Measurements from ENCODE around the gene CHD9NB. TPM values are rescaled to one million over a fixed set of nuclear protein-coding genes. Genes with fewer than 3 reads are reported as not detected.

The CHD9NB gene
- total and polyA plus RNA-seq, 2 experiments from 2014 or later = 0.81 to 2.3 TPM

GRCh38 chr16:53094013-53094630, 41.4 kb upstream of the CHD9NB start:
- Histone ChIP-seq H3K4me1 (ENCODE audit: insufficient read depth) (peaks cover 43% of the 10 kb centered on the region), H3K79me2 (peaks cover 42% of the 10 kb centered on the region), H3K9me2 (replicated peaks; ENCODE audit: insufficient read depth) (no peaks in the 10 kb centered on the region), H3K4me3 (no peak overlapping the region), H4K20me1 (ENCODE audit: insufficient read depth, poor library complexity, severe bottlenecking) (no peaks in the 10 kb centered on the region), H3K27me3 (no peaks in the 10 kb centered on the region), H3K9me3 (ENCODE audit: low read depth) (no peaks in the 10 kb centered on the region), H3K27ac (peak overlapping the region; percentile 88), H3K36me3 (replicated peaks; ENCODE audit: insufficient read depth, low read depth) (no peaks in the 10 kb centered on the region), H2AFZ (no peak overlapping the region), H3K4me2 (peak overlapping the region; percentile 22)
- WGBS (ENCODE audit: low lambda C conversion rate, missing lambda C conversion rate) = 62% methylated on average over 10 of the region's 10 CpGs
- DNase-seq (ENCODE audit: low spot score) = peak; percentile 51
- TF ChIP-seq, protein P1, sequence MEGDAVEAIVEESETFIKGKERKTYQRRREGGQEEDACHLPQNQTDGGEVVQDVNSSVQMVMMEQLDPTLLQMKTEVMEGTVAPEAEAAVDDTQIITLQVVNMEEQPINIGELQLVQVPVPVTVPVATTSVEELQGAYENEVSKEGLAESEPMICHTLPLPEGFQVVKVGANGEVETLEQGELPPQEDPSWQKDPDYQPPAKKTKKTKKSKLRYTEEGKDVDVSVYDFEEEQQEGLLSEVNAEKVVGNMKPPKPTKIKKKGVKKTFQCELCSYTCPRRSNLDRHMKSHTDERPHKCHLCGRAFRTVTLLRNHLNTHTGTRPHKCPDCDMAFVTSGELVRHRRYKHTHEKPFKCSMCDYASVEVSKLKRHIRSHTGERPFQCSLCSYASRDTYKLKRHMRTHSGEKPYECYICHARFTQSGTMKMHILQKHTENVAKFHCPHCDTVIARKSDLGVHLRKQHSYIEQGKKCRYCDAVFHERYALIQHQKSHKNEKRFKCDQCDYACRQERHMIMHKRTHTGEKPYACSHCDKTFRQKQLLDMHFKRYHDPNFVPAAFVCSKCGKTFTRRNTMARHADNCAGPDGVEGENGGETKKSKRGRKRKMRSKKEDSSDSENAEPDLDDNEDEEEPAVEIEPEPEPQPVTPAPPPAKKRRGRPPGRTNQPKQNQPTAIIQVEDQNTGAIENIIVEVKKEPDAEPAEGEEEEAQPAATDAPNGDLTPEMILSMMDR (IDR thresholded peaks at IDR 0.05; ENCODE audit: poor library complexity) = no peak
- no peak for TF ChIP-seq EZH2phosphoT487 (IDR thresholded peaks at IDR 0.05; ENCODE audit: low read depth, severe bottlenecking, unreplicated experiment)
- no peak for TF ChIP-seq EZH2 (IDR thresholded peaks at IDR 0.05; ENCODE audit: borderline replicate concordance)

GRCh38 chr16:53093162-53093744, 40.6 kb upstream of the CHD9NB start:
- Histone ChIP-seq H3K4me3 (no peak overlapping the region), H3K27ac (peak overlapping the region; percentile 88), H3K9me2 (replicated peaks; ENCODE audit: insufficient read depth) (no peaks in the 10 kb centered on the region), H3K36me3 (replicated peaks; ENCODE audit: insufficient read depth, low read depth) (no peaks in the 10 kb centered on the region), H3K9me3 (ENCODE audit: low read depth) (no peaks in the 10 kb centered on the region), H3K4me2 (no peak overlapping the region), H4K20me1 (ENCODE audit: insufficient read depth, poor library complexity, severe bottlenecking) (no peaks in the 10 kb centered on the region), H2AFZ (no peak overlapping the region), H3K4me1 (ENCODE audit: insufficient read depth) (peaks cover 36% of the 10 kb centered on the region), H3K79me2 (peaks cover 46% of the 10 kb centered on the region), H3K27me3 (no peaks in the 10 kb centered on the region)
- no peak for DNase-seq (ENCODE audit: low spot score)
- TF ChIP-seq, protein P1 (IDR thresholded peaks at IDR 0.05; ENCODE audit: poor library complexity) = no peak
- TF ChIP-seq EZH2 (IDR thresholded peaks at IDR 0.05; ENCODE audit: borderline replicate concordance) = no peak
- over 99% methylated on average over 5 of the region's 5 CpGs for WGBS (ENCODE audit: low lambda C conversion rate, missing lambda C conversion rate)

DNA sequence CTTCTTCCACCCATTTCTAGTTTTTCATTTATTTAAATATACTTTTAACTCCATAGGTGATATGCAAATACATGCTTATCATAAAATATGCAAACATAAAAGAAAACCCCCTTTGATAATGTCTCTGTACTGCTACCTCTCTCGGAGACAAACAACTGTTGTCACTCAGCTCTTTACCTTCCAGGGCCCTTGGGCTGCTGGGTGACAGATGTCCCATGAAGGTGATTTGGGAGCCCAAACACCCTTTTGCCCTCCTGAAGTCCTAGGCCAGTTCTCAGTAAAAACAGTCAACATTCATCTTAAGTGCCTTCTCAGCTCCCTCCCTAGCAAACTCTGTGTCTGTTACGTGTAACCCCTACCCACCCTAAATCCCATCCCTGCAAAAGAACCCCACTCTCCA, 39.6 kb upstream of the CHD9NB start:
- no peaks in the 10 kb centered on the region for H3K36me3 ChIP-seq (replicated peaks; ENCODE audit: insufficient read depth, low read depth)
- H3K27ac ChIP-seq = peak overlapping the region; percentile 89
- H3K9me3 ChIP-seq (ENCODE audit: low read depth) = no peaks in the 10 kb centered on the region
- peaks cover 38% of the 10 kb centered on the region for H3K4me1 ChIP-seq (ENCODE audit: insufficient read depth)
- H2AFZ ChIP-seq = no peak overlapping the region
- no peak overlapping the region for H3K4me2 ChIP-seq
- H3K27me3 ChIP-seq = no peaks in the 10 kb centered on the region
- peaks cover 44% of the 10 kb centered on the region for H3K79me2 ChIP-seq
- no peak for DNase-seq (ENCODE audit: low spot score)
- TF ChIP-seq, protein P1 (IDR thresholded peaks at IDR 0.05; ENCODE audit: poor library complexity) = no peak
- TF ChIP-seq EZH2phosphoT487 (IDR thresholded peaks at IDR 0.05; ENCODE audit: low read depth, severe bottlenecking, unreplicated experiment) (no peak), EZH2 (IDR thresholded peaks at IDR 0.05; ENCODE audit: borderline replicate concordance) (no peak)
- 56% methylated on average over 2 of the region's 2 CpGs for WGBS (ENCODE audit: low lambda C conversion rate, missing lambda C conversion rate)
- H4K20me1 ChIP-seq (ENCODE audit: insufficient read depth, poor library complexity, severe bottlenecking) = no peaks in the 10 kb centered on the region
- H3K9me2 ChIP-seq (replicated peaks; ENCODE audit: insufficient read depth) = no peaks in the 10 kb centered on the region
- no peak overlapping the region for H3K4me3 ChIP-seq
